GM19328 (cell line): ENCODE measurements around the gene RFX8.
"Not testable (repeated sequence)": the region's sequence is repeated elsewhere in the genome, so short reads cannot be mapped to it uniquely, and the experiment has no call there.

ENCODE experiments used
- ATAC-seq: cut with Tn5 transposase; IDR thresholded peaks from one replicate; pipeline ENCODE4 v1.9.1; 2021; ENCODE audit warnings: mild to moderate bottlenecking, moderate library complexity; ENCODE audit not compliant: unreplicated experiment

The RFX8 gene

GRCh38 chr2:101486994-101487393 lies 12.1 kb upstream of the RFX8 start:
- ATAC-seq: no peak

- no peak for ATAC-seq
Measured at GRCh38 chr2:101486258-101486701, 11.4 kb upstream of the RFX8 start.

GRCh38 chr2:101485856-101486255 lies 10.9 kb upstream of the RFX8 start:
- ATAC-seq: no peak

- no peak for ATAC-seq
Measured at GRCh38 chr2:101480764-101481163, 5.9 kb upstream of the RFX8 start.

GRCh38 chr2:101479810-101480209 lies 4.9 kb upstream of the RFX8 start:
- ATAC-seq: no peak

GRCh38 chr2:101479328-101479727 lies 4.4 kb upstream of the RFX8 start:
- no peak for ATAC-seq

- no peak for ATAC-seq
Measured at GRCh38 chr2:101478181-101479001, 3.5 kb upstream of the RFX8 start.

- ATAC-seq: no peak
Measured at GRCh38 chr2:101477556-101477955, 2.6 kb upstream of the RFX8 start.

GRCh38 chr2:101476605-101477208 lies 1.8 kb upstream of the RFX8 start:
- ATAC-seq: no peak

GRCh38 chr2:101473911-101474701 lies 806 bp downstream of the RFX8 start:
- no peak for ATAC-seq

GRCh38 chr2:101473591-101473910 lies 1.4 kb downstream of the RFX8 start:
- no peak for ATAC-seq

GRCh38 chr2:101469863-101470262 lies 5.0 kb downstream of the RFX8 start:
- ATAC-seq: no peak

- no peak for ATAC-seq
Measured at GRCh38 chr2:101467306-101467705, 7.6 kb downstream of the RFX8 start.

GRCh38 chr2:101466426-101466825 lies 8.5 kb downstream of the RFX8 start:
- ATAC-seq: no peak

- ATAC-seq: no peak
Measured at GRCh38 chr2:101464841-101465240, 10.1 kb downstream of the RFX8 start.

GRCh38 chr2:101463911-101464641 lies 10.8 kb downstream of the RFX8 start:
- no peak for ATAC-seq

- no peak for ATAC-seq
Measured at GRCh38 chr2:101463421-101463820, 11.5 kb downstream of the RFX8 start.

GRCh38 chr2:101461381-101461780 lies 13.5 kb downstream of the RFX8 start:
- ATAC-seq: no peak

- ATAC-seq: not testable (repeated sequence)
Measured at GRCh38 chr2:101454408-101454807, 20.5 kb downstream of the RFX8 start.

GRCh38 chr2:101450965-101451364 lies 23.9 kb downstream of the RFX8 start:
- ATAC-seq: no peak

GRCh38 chr2:101446869-101447268 lies 28.0 kb downstream of the RFX8 start:
- ATAC-seq: no peak
